Sigmoid colon (tissue), 7 donors: Measurements from ENCODE around the gene AXIN1. TPM values are rescaled to one million over a fixed set of nuclear protein-coding genes. Genes with fewer than 3 reads are reported as not detected.
"Not testable (repeated sequence)": the region's sequence is repeated elsewhere in the genome, so short reads cannot be mapped to it uniquely, and the experiment has no call there.

Source experiments
- DNase-seq: peaks from one replicate; pipeline ENCODE4 v3.0.0-alpha.2; 2019
- H3K27ac ChIP-seq, 4 donors: fragments of 200-600 bp; sonication (generic); one replicate each; pipeline ENCODE4 v1.5.1; 2016 to 2019; ENCODE audit warnings: mild to moderate bottlenecking in 1 of 4
- H3K27me3 ChIP-seq, 3 donors: fragments of 200-600 bp; sonication (generic); one replicate each; pipeline ENCODE4 v1.5.1; 2019; ENCODE audit warnings: mild to moderate bottlenecking in 1 of 3
- H3K36me3 ChIP-seq, 4 donors: fragments of 200-600 bp; sonication (generic); one replicate each; pipeline ENCODE4 v1.5.1; 2016 to 2019
- H3K4me1 ChIP-seq, 4 donors: fragments of 200-600 bp; sonication (generic); one replicate each; pipeline ENCODE4 v1.5.1; 2017 to 2019
- H3K4me3 ChIP-seq, 4 donors: fragments of 200-600 bp; sonication (generic); one replicate each; pipeline ENCODE4 v1.5.1; 2017 to 2019; ENCODE audit warnings: mild to moderate bottlenecking in 2 of 4, moderate library complexity in 1 of 4
- H3K9me3 ChIP-seq, 4 donors: fragments of 200-600 bp in 3 of 4; sonication (generic) in 3 of 4; one replicate each; pipeline versions ENCODE4 v1.5.1 to v1.6.1; 2013 to 2019
- CTCF ChIP-seq, 4 experiments: fragments of 450-650 bp in 3 of 4; fragments of 200-600 bp in 1 of 4; IDR thresholded peaks; one replicate each; pipeline ENCODE4 v1.5.1; 2016 to 2019; ENCODE audit warnings: antibody characterized with exemption in 4 of 4, mild to moderate bottlenecking in 3 of 4, moderate library complexity in 2 of 4
- EP300 ChIP-seq, 4 donors: sonication (generic); formaldehyde crosslinking; IDR thresholded peaks; one replicate each; pipeline ENCODE4 v1.6.1; 2017; ENCODE audit warnings: antibody characterized with exemption in 4 of 4
- POLR2A ChIP-seq, 2 donors: fragments of 450-650 bp; IDR thresholded peaks; one replicate each; pipeline ENCODE4 v1.6.1; 2016; ENCODE audit warnings: antibody characterized with exemption in 2 of 2, mild to moderate bottlenecking in 2 of 2, moderate library complexity in 2 of 2
- POLR2AphosphoS5 ChIP-seq, 4 donors: sonication (generic); formaldehyde crosslinking; IDR thresholded peaks; one replicate each; pipeline ENCODE4 v1.6.1; 2017; ENCODE audit warnings: antibody characterized with exemption in 4 of 4
- WGBS, 2 donors: extraction: QIAGEN DNeasy Blood & Tissue Kit; methylation state at CpG; one replicate each; pipeline ENCODE4 v1.1.7; 2013; 5-methylcytosine and 5-hydroxymethylcytosine counted together
- intact Hi-C: fragments of 100-400 bp; cut with DNase I; formaldehyde crosslinking; loops from one replicate; pipeline ENCODE4 v1.15.1; 2023
- polyA plus RNA-seq, 3 donors: library from polyadenylated mRNA; stranded (reverse); fragments of 200-250 nt; gene quantifications; one replicate each; pipeline ENCODE4 v1.2.3, GENCODE V29; 2013
- total RNA-seq, 4 donors: library from RNA; depleted of rRNA; stranded (reverse); fragments of >200 nt; gene quantifications; one replicate each; pipeline ENCODE4 v1.1.0, GENCODE V29; 2016
- donor health status: healthy with polysubstance abuse.
- donor health status: Bipolar disorder and iron deficiency.
- donor health status: healthy.

Gene AXIN1
- total and polyA plus RNA-seq, 7 donors = 17.9 to 33.4 (median 28.2) TPM

- no peaks in the 10 kb centered on the region for H3K36me3 ChIP-seq
- intact Hi-C loops = no loop called here
- H3K4me1 ChIP-seq = peaks cover 0 to 18% (median 13%) of the 10 kb centered on the region in 4 donors
These were observed 79.6 kb downstream of the AXIN1 start for GRCh38 chr16:272633-273546.

GRCh38 chr16:270381-271255 is 81.9 kb downstream of the AXIN1 start:
- Histone ChIP-seq H3K27me3 (peaks cover 0 to 12% (median 9%) of the 10 kb centered on the region in 3 donors), H3K9me3 (no peaks in the 10 kb centered on the region), H3K4me3 (no peak overlapping the region), H3K27ac (no peak overlapping the region), H3K36me3 (no peaks in the 10 kb centered on the region), H3K4me1 (peaks cover 0 to 13% (median 10%) of the 10 kb centered on the region in 4 donors)
- TF ChIP-seq POLR2A (IDR thresholded peaks at IDR 0.05) (no peak), CTCF (IDR thresholded peaks at IDR 0.05) (no peak), POLR2AphosphoS5 (IDR thresholded peaks at IDR 0.05) (no peak), EP300 (IDR thresholded peaks at IDR 0.05) (no peak)
- 87 to 90% methylated on average over 34 of the region's 34 CpGs for WGBS, 2 donors
- no peak for DNase-seq
- intact Hi-C loops = no loop called here

More at GRCh38 chr16:272633-273546, 79.6 kb downstream of the AXIN1 start:
- WGBS, 2 donors = 58 to 80% methylated on average over 36 of the region's 36 CpGs
- H3K27me3 ChIP-seq = peaks cover 0 to 12% (median 9%) of the 10 kb centered on the region in 3 donors
- no peak for DNase-seq
- no peaks in the 10 kb centered on the region for H3K9me3 ChIP-seq
- TF ChIP-seq POLR2AphosphoS5 (IDR thresholded peaks at IDR 0.05) (no peak), CTCF (IDR thresholded peaks at IDR 0.05) (no peak), POLR2A (IDR thresholded peaks at IDR 0.05) (no peak), EP300 (IDR thresholded peaks at IDR 0.05) (no peak)
- H3K27ac ChIP-seq = no peak overlapping the region
- no peak overlapping the region for H3K4me3 ChIP-seq

- TF ChIP-seq CTCF (IDR thresholded peaks at IDR 0.05) = no peak
These were observed 83.3 kb downstream of the AXIN1 start for GRCh38 chr16:269061-269796.

GRCh38 chr16:268141-269053 is 84.1 kb downstream of the AXIN1 start:
- WGBS, 2 donors = 13 to 60% methylated on average over 40 of the region's 40 CpGs
- Histone ChIP-seq H3K4me1 (no peaks in the 10 kb centered on the region), H3K27ac (no peak overlapping the region), H3K4me3 (no peak overlapping the region), H3K27me3 (no peaks in the 10 kb centered on the region), H3K36me3 (peaks cover 5 to 18% (median 16%) of the 10 kb centered on the region in 4 donors), H3K9me3 (no peaks in the 10 kb centered on the region)
- no peak for DNase-seq
- TF ChIP-seq POLR2AphosphoS5 (IDR thresholded peaks at IDR 0.05) (peak in 1 of 4 donors; percentile 5), CTCF (IDR thresholded peaks at IDR 0.05) (no peak)
- intact Hi-C loops = no loop called here

More at GRCh38 chr16:269061-269796, 83.3 kb downstream of the AXIN1 start:
- DNase-seq = no peak
- Histone ChIP-seq H3K27me3 (no peaks in the 10 kb centered on the region), H3K4me1 (peaks cover 0 to 1% (median 0%) of the 10 kb centered on the region in 4 donors), H3K27ac (no peak overlapping the region), H3K4me3 (no peak overlapping the region), H3K36me3 (peaks cover 0 to 10% (median 7%) of the 10 kb centered on the region in 4 donors), H3K9me3 (no peaks in the 10 kb centered on the region)
- WGBS, 2 donors = 88 to 89% methylated on average over 24 of the region's 24 CpGs
- intact Hi-C loops = no loop called here

GRCh38 chr16:267562-267961 is 85.0 kb downstream of the AXIN1 start:
- intact Hi-C loops, H3K4me1 ChIP-seq, DNase-seq, H3K9me3 ChIP-seq, H3K27me3 ChIP-seq, H3K27ac ChIP-seq, H3K4me3 ChIP-seq: not testable (repeated sequence)
- peaks cover 14 to 27% (median 22%) of the 10 kb centered on the region in 4 donors for H3K36me3 ChIP-seq
- WGBS, 2 donors = 81 to 86% methylated on average over 17 of the region's 17 CpGs
